ENCODE results near the gene TGM5. TPM values are rescaled to one million over a fixed set of nuclear protein-coding genes. Genes with fewer than 3 reads are reported as not detected.

TGM5 gene
- total RNA-seq, 1 experiment from 2014 or later = not detected

DNA sequence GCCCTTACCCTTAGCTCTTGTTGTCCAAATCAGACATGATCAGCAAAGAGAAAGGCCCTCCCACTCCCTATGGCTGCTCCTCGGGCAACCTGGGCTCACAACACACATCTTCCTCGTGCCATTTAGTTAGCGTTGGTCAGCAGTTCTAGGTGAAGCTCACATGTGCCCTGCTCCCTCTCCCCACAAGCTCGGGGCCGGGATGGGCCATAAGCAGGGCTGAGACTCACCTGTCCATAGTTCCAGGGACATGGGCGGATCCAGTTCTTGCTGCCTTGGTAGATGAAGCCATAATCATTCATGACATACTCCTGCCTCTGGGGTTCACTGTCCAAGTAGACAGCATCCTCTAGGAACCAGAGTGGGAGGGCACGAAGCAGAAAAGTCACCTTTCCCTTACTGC is 10.4 kb downstream of the TGM5 start:
- Mint-ChIP-seq H3K27ac (no peak overlapping the region), H3K9me3 (no peaks in the 10 kb centered on the region), H3K4me1 (no peaks in the 10 kb centered on the region), H3K27me3 (ENCODE audit: low read depth) (no peaks in the 10 kb centered on the region; the same call in 1 of the 2 replicates), H3K4me3 (no peak overlapping the region), H3K36me3 (no peaks in the 10 kb centered on the region)
- DNase-seq (ENCODE audit: low spot score) (no peak), ATAC-seq (no peak)
- ChIA-PET POLR2A (no interaction called here), CTCF (no interaction called here)
- no peak for TF ChIP-seq MLX (CRISPR knock-in tag; IDR thresholded peaks at IDR 0.05)
- no peak for TF ChIP-seq STAT6 (CRISPR knock-in tag; conservative IDR thresholded peaks at IDR 0.05; ENCODE audit: low read depth)
- TF ChIP-seq NFATC4 (CRISPR knock-in tag; IDR thresholded peaks at IDR 0.05) = no peak
- TF ChIP-seq, protein P1, sequence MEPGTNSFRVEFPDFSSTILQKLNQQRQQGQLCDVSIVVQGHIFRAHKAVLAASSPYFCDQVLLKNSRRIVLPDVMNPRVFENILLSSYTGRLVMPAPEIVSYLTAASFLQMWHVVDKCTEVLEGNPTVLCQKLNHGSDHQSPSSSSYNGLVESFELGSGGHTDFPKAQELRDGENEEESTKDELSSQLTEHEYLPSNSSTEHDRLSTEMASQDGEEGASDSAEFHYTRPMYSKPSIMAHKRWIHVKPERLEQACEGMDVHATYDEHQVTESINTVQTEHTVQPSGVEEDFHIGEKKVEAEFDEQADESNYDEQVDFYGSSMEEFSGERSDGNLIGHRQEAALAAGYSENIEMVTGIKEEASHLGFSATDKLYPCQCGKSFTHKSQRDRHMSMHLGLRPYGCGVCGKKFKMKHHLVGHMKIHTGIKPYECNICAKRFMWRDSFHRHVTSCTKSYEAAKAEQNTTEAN (CRISPR knock-in tag; IDR thresholded peaks at IDR 0.05) = no peak
- TF ChIP-seq MYBL2 (CRISPR knock-in tag; IDR thresholded peaks at IDR 0.05) = no peak
- no peak for TF ChIP-seq USF2 (CRISPR knock-in tag; IDR thresholded peaks at IDR 0.05)
- TF ChIP-seq SP1 (CRISPR knock-in tag; conservative IDR thresholded peaks at IDR 0.05) = no peak
- TF ChIP-seq USF1 (CRISPR knock-in tag; IDR thresholded peaks at IDR 0.05) = no peak
- no peak for TF ChIP-seq TCF7 (CRISPR knock-in tag; IDR thresholded peaks at IDR 0.05; ENCODE audit: low read depth)
- TF ChIP-seq, protein P2, sequence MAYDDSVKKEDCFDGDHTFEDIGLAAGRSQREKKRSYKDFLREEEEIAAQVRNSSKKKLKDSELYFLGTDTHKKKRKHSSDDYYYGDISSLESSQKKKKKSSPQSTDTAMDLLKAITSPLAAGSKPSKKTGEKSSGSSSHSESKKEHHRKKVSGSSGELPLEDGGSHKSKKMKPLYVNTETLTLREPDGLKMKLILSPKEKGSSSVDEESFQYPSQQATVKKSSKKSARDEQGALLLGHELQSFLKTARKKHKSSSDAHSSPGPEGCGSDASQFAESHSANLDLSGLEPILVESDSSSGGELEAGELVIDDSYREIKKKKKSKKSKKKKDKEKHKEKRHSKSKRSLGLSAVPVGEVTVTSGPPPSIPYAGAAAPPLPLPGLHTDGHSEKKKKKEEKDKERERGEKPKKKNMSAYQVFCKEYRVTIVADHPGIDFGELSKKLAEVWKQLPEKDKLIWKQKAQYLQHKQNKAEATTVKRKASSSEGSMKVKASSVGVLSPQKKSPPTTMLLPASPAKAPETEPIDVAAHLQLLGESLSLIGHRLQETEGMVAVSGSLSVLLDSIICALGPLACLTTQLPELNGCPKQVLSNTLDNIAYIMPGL (CRISPR knock-in tag; IDR thresholded peaks at IDR 0.05) = no peak
- TF ChIP-seq ZNF423 (CRISPR knock-in tag; IDR thresholded peaks at IDR 0.05) = no peak
- TF ChIP-seq ZNF138 (CRISPR knock-in tag; conservative IDR thresholded peaks at IDR 0.05) = no peak
- no peak for TF ChIP-seq TEAD1 (CRISPR knock-in tag; IDR thresholded peaks at IDR 0.05)
- TF ChIP-seq MXD4 (CRISPR knock-in tag; IDR thresholded peaks at IDR 0.05; ENCODE audit: borderline replicate concordance) = no peak
- no peak for TF ChIP-seq ATF1 (CRISPR knock-in tag; IDR thresholded peaks at IDR 0.05)
- no peak for TF ChIP-seq ZNF671 (CRISPR knock-in tag; IDR thresholded peaks at IDR 0.05)

- no peaks in the 10 kb centered on the region; the same call in 1 of the 2 replicates for H3K27me3 Mint-ChIP-seq (ENCODE audit: low read depth)
- ChIA-PET CTCF (no interaction called here), POLR2A (no interaction called here)
- no peak for DNase-seq (ENCODE audit: low spot score)
- H3K27ac Mint-ChIP-seq = no peak overlapping the region
- no peak for ATAC-seq
- TF ChIP-seq FOXP4 (CRISPR knock-in tag; IDR thresholded peaks at IDR 0.05) = no peak
- no peak for TF ChIP-seq ZNF263 (CRISPR knock-in tag; IDR thresholded peaks at IDR 0.05; ENCODE audit: low read depth)
- no peak for TF ChIP-seq ZNF121 (CRISPR knock-in tag; IDR thresholded peaks at IDR 0.05)
- no peak for TF ChIP-seq SMAD4 (CRISPR knock-in tag; IDR thresholded peaks at IDR 0.05)
- no peak for TF ChIP-seq MXD4 (CRISPR knock-in tag; IDR thresholded peaks at IDR 0.05; ENCODE audit: borderline replicate concordance)
- TF ChIP-seq MAX (CRISPR knock-in tag; IDR thresholded peaks at IDR 0.05) = no peak
- TF ChIP-seq USF1 (CRISPR knock-in tag; IDR thresholded peaks at IDR 0.05) = no peak
- no peaks in the 10 kb centered on the region for H3K9me3 Mint-ChIP-seq
- H3K4me3 Mint-ChIP-seq = no peak overlapping the region
- H3K4me1 Mint-ChIP-seq = no peaks in the 10 kb centered on the region
- H3K36me3 Mint-ChIP-seq = no peaks in the 10 kb centered on the region
Measured at GRCh38 chr15:43255376-43255775, 11.4 kb downstream of the TGM5 start.

Data from WTC11 (cell line).